Stomach (tissue), 4 donors: ENCODE data around the gene ROBO2.

Experiments used
- POLR2A ChIP-seq, 4 donors: fragments of 450-650 bp; IDR thresholded peaks; one replicate each; pipeline ENCODE4 v1.6.1; 2016; ENCODE audit warnings: antibody characterized with exemption in 4 of 4, control low read depth in 2 of 4, mild to moderate bottlenecking in 1 of 4, moderate library complexity in 1 of 4
- POLR2AphosphoS5 ChIP-seq, 3 donors: sonication (generic); formaldehyde crosslinking; IDR thresholded peaks; one replicate each; pipeline ENCODE4 v1.6.1; 2016; ENCODE audit warnings: antibody characterized with exemption in 3 of 3
- TF ChIP-seq, protein P1 (sequence below), 7 experiments: fragments of 450-650 bp in 4 of 7; fragments of 200-600 bp in 3 of 7; sonication (generic) in 3 of 7; IDR thresholded peaks; one replicate each; pipeline ENCODE4 v1.5.1; 2016 to 2019; ENCODE audit warnings: antibody characterized with exemption in 7 of 7, control low read depth in 2 of 7, mild to moderate bottlenecking in 1 of 7

DNA sequence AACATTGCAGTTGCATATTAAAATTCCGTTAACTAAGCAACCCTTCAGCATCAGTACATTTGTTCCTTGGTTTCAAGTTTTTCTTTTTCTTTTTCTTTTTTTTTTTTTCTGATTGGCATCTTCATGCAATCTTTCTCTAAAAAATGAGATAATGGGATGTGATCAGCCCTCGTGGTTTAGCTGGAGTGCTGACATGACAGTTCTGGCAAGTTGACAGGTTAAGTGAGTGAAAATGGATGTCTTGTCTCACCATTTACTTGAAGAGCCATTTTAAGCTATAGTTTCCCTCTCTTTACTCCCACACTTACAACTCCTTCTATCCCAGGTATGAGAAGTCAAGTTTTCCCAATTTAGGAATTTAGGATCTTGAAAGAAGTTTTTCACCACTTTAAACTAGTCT is 495.2 kb downstream of the ROBO2 start:
- TF ChIP-seq, protein P1, sequence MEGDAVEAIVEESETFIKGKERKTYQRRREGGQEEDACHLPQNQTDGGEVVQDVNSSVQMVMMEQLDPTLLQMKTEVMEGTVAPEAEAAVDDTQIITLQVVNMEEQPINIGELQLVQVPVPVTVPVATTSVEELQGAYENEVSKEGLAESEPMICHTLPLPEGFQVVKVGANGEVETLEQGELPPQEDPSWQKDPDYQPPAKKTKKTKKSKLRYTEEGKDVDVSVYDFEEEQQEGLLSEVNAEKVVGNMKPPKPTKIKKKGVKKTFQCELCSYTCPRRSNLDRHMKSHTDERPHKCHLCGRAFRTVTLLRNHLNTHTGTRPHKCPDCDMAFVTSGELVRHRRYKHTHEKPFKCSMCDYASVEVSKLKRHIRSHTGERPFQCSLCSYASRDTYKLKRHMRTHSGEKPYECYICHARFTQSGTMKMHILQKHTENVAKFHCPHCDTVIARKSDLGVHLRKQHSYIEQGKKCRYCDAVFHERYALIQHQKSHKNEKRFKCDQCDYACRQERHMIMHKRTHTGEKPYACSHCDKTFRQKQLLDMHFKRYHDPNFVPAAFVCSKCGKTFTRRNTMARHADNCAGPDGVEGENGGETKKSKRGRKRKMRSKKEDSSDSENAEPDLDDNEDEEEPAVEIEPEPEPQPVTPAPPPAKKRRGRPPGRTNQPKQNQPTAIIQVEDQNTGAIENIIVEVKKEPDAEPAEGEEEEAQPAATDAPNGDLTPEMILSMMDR (IDR thresholded peaks at IDR 0.05) = no peak
- TF ChIP-seq POLR2A (IDR thresholded peaks at IDR 0.05) (no peak), POLR2AphosphoS5 (IDR thresholded peaks at IDR 0.05) (no peak)
